PC-9 (cell line): Measurements from ENCODE around the gene MLEC. TPM values are rescaled to one million over a fixed set of nuclear protein-coding genes. Genes with fewer than 3 reads are reported as not detected.

ENCODE experiments used
- BruUV-seq: library from RNA; stranded (reverse); fragments of 400-500 nt; replicated peaks from 2 replicates; lab custom pipeline; 2021; lab: Mats Ljungman, UMichigan
- CTCF ChIA-PET: fragments of 300-600 bp; sonication (Branson Sonifier 250); formaldehyde crosslinking; loops from one replicate; lab custom pipeline; 2022; ENCODE audit warnings: antibody characterized with exemption; lab: Charles Lee
- POLR2A ChIA-PET: fragments of 300-600 bp; sonication (Branson Sonifier 250); formaldehyde crosslinking; loops from one replicate; lab custom pipeline; 2022; ENCODE audit warnings: antibody characterized with exemption; ENCODE audit not compliant: unreplicated experiment; lab: Charles Lee
- DNase-seq, 2 experiments: peaks; one replicate each; pipeline versions ENCODE4 v3.0.0 to v3.0.0-alpha.2; 2015 to 2022; ENCODE audit warnings: mixed read lengths in 1 of 2
- H2AFZ ChIP-seq: fragments of 200-600 bp; sonication (generic); 2 replicates; pipeline ENCODE4 v1.8.1; 2017; ENCODE audit warnings: antibody characterized with exemption
- H3F3A ChIP-seq: fragments of 200-600 bp; sonication (generic); 2 replicates; pipeline ENCODE4 v1.8.1; 2017; ENCODE audit warnings: antibody characterized with exemption, mild to moderate bottlenecking, low read depth; ENCODE audit not compliant: insufficient read depth
- H3K27ac ChIP-seq: fragments of 200-600 bp; sonication (generic); 2 replicates; pipeline ENCODE4 v1.6.1; 2016; ENCODE audit warnings: mixed run types
- H3K27me3 ChIP-seq: fragments of 200-600 bp; sonication (generic); 2 replicates; pipeline ENCODE4 v1.6.1; 2016; ENCODE audit warnings: low read depth, mixed run types; ENCODE audit not compliant: insufficient read depth
- H3K36me3 ChIP-seq: fragments of 200-600 bp; sonication (generic); 2 replicates; pipeline ENCODE4 v1.6.1; 2016; ENCODE audit warnings: low read depth, mixed run types
- H3K4me1 ChIP-seq: fragments of 200-600 bp; sonication (generic); replicated peaks from 2 replicates; pipeline ENCODE4 v1.6.1; 2016; ENCODE audit warnings: mixed run types; ENCODE audit not compliant: insufficient read depth
- H3K4me2 ChIP-seq: fragments of 200-600 bp; sonication (generic); 2 replicates; pipeline ENCODE4 v1.6.1; 2017; ENCODE audit warnings: mixed run types
- H3K4me3 ChIP-seq: fragments of 200-600 bp; sonication (generic); 2 replicates; pipeline ENCODE4 v1.6.1; 2016; ENCODE audit warnings: mixed run types
- H3K79me2 ChIP-seq: fragments of 200-600 bp; sonication (generic); 2 replicates; pipeline ENCODE4 v1.6.1; 2017; ENCODE audit warnings: low read depth, mixed run types
- H3K9me2 ChIP-seq: fragments of 200-600 bp; sonication (generic); 2 replicates; pipeline ENCODE4 v1.8.1; 2017; ENCODE audit warnings: mild to moderate bottlenecking; ENCODE audit not compliant: insufficient read depth
- H3K9me3 ChIP-seq: fragments of 200-600 bp; sonication (generic); 2 replicates; pipeline ENCODE4 v1.8.1; 2016; ENCODE audit warnings: low read depth; ENCODE audit not compliant: insufficient read depth
- H4K20me1 ChIP-seq: fragments of 200-600 bp; sonication (generic); 2 replicates; pipeline ENCODE4 v1.8.1; 2017; ENCODE audit not compliant: insufficient read depth
- EZH2 ChIP-seq: fragments of 200-600 bp; sonication (generic); IDR thresholded peaks from 2 replicates; pipeline ENCODE4 v1.8.0; 2017; ENCODE audit warnings: antibody characterized with exemption, low read depth
- intact Hi-C: fragments of 100-400 bp; cut with micrococcal nuclease; formaldehyde crosslinking; loops from one replicate; pipeline ENCODE4 v1.10.0; 2022; ENCODE audit not compliant: unreplicated experiment
- total RNA-seq: library from RNA; stranded (reverse); gene quantifications from 2 replicates; pipeline ENCODE4 v1.2.3, GENCODE V29; 2021
- TF ChIP-seq, protein P1 (sequence below): fragments of 200-600 bp; sonication (generic); conservative IDR thresholded peaks from 2 replicates; pipeline ENCODE4 v1.6.1; 2017; ENCODE audit warnings: mixed run types, antibody characterized with exemption, mild to moderate bottlenecking, moderate library complexity

Gene MLEC
- total RNA-seq, 1 experiment from 2014 or later: 131 TPM

DNA sequence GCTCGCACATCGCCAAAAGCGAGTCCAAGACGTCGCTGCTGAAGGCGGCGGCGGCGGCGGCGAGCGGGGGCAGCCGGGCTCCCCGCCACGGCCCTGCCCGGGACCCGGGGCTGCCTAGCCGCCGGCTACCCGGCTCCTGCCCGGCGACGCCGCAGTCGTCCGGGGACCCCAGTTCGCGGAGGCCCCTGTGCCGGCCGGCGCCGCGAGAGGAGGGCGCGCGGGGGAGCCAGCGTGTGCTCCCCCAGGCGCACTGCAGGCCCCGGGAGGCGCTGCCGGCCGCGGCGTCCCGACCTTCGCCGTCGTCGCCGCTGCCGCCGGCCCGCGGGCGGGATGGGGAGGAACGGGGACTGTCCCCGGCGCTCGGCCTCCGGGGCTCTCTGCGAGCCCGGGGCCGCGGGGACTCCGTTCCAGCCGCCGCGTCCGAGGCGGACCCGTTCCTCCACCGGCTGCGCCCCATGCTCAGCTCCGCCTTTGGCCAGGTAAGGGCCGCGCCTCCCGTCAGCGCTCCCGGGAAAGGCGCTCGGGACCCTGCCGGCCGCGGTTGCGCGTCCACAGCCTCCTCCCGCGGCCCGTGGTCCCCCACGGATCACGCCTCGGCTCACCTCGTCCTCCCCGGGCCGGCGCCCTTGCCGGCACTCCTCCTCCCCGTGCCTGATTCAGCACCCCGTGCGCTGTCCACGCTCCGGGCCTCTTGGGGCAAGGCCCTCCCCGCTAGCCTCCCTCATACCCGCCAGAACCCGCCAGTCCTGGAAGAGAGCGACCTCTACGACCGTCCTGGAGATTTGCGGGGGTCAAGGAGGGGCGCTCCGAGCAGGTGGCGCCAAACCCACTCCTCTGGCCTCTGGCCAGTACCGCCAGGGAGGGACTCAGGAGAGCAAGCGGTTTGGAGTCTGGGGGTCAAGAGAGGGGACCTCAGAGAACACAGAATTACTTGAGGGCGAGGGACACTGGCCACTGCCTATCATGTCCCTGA, 45.8 kb upstream of the MLEC start:
- no peak for TF ChIP-seq EZH2
- TF ChIP-seq, protein P1, sequence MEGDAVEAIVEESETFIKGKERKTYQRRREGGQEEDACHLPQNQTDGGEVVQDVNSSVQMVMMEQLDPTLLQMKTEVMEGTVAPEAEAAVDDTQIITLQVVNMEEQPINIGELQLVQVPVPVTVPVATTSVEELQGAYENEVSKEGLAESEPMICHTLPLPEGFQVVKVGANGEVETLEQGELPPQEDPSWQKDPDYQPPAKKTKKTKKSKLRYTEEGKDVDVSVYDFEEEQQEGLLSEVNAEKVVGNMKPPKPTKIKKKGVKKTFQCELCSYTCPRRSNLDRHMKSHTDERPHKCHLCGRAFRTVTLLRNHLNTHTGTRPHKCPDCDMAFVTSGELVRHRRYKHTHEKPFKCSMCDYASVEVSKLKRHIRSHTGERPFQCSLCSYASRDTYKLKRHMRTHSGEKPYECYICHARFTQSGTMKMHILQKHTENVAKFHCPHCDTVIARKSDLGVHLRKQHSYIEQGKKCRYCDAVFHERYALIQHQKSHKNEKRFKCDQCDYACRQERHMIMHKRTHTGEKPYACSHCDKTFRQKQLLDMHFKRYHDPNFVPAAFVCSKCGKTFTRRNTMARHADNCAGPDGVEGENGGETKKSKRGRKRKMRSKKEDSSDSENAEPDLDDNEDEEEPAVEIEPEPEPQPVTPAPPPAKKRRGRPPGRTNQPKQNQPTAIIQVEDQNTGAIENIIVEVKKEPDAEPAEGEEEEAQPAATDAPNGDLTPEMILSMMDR: no peak
- no peaks in the 10 kb centered on the region for H3K9me3 ChIP-seq
- POLR2A ChIA-PET: no interaction called here
- peak overlapping the region; percentile 85 for H3K4me2 ChIP-seq
- BruUV-seq: no TSS peak
- H3K27me3 ChIP-seq: peaks cover 27% of the 10 kb centered on the region
- no peak overlapping the region for H3K27ac ChIP-seq
- H3F3A ChIP-seq: 0 out of 2 replicates have a peak, but pooled peaks cover 4% of the 10 kb centered on the region
- no peak overlapping the region for H2AFZ ChIP-seq
- H3K4me1 ChIP-seq: peaks cover 5% of the 10 kb centered on the region
- H3K4me3 ChIP-seq: peak overlapping the region; percentile 54; the same call in 1 of the 2 replicates
- peak; percentile 44 to 57 for DNase-seq
- H4K20me1 ChIP-seq: no peaks in the 10 kb centered on the region; the same call in 1 of the 2 replicates
- CTCF ChIA-PET: interaction anchor here (0.6 kb wide), 1 partner anchor 28 kb away, joined by 3 read pairs; no protein-coding TSS in a partner anchor
- intact Hi-C loops: loop anchor here (10.0 kb wide), 1 partner anchor 286 kb away; no protein-coding TSS in a partner anchor
- H3K36me3 ChIP-seq: no peaks in the 10 kb centered on the region
- H3K9me2 ChIP-seq: no peaks in the 10 kb centered on the region
- no peaks in the 10 kb centered on the region for H3K79me2 ChIP-seq

DNA sequence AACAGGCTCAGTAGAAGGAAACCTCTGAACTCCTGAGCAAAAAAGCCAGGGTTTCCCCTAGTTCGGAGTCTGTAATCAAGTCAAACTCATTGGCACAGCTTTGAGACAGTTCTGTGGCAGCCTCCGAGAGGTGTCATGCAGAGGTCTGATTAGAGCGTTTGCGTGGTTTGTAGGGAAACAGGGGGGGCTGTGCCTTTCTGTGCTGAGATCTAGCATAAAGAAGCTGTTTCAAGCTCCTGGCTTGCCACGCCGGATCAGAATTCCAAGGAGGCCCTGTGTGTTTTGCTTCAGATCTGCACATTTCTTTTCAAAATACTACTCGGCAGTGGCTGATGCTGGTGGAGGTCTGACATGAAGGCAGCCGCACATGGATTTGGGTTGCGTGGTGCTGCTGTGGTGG, 44.8 kb upstream of the MLEC start:
- POLR2A ChIA-PET: no interaction called here
- intact Hi-C loops: loop anchor here (10.0 kb wide), 1 partner anchor 287 kb away; no protein-coding TSS in a partner anchor
- no TSS peak for BruUV-seq
- no peak for DNase-seq
- Histone ChIP-seq H3K79me2 (no peaks in the 10 kb centered on the region), H3K4me3 (no peak overlapping the region), H2AFZ (no peak overlapping the region), H3K36me3 (no peaks in the 10 kb centered on the region), H3K9me3 (no peaks in the 10 kb centered on the region), H3K9me2 (no peaks in the 10 kb centered on the region), H3K27ac (no peak overlapping the region), H3F3A (0 out of 2 replicates have a peak, but pooled peaks cover 4% of the 10 kb centered on the region), H3K4me2 (no peak overlapping the region), H3K27me3 (peaks cover 27% of the 10 kb centered on the region), H4K20me1 (no peaks in the 10 kb centered on the region; the same call in 1 of the 2 replicates), H3K4me1 (peaks cover 5% of the 10 kb centered on the region)
- TF ChIP-seq EZH2: no peak
- TF ChIP-seq, protein P1: no peak
- CTCF ChIA-PET: no interaction called here

DNA sequence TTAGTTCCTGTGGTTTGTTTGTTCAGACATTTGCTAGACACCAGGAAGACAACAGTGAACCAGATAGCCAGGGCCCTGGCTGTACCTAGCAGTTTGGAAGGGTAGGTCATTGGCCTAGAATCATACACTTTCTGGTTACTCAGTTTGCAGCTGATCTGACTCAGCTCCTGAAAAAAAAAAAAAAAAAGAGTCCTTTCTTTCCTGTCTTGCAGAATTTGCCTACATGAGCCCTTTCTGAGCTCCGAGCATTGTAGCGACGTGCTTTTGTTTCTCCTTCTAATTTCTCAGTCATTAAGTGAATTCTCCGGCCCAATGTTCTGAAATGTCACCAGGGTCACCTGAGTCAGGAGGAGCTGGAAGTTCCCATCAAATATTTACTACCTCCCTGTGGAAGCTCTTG, 44.1 kb upstream of the MLEC start:
- ChIA-PET POLR2A (no interaction called here), CTCF (no interaction called here)
- intact Hi-C loops: loop anchor here (10.0 kb wide), 1 partner anchor 288 kb away; no protein-coding TSS in a partner anchor
- H3K27ac ChIP-seq: no peak overlapping the region
- peaks cover 27% of the 10 kb centered on the region for H3K27me3 ChIP-seq
- BruUV-seq: no TSS peak
- H3F3A ChIP-seq: 0 out of 2 replicates have a peak, but pooled peaks cover 4% of the 10 kb centered on the region
- no peak overlapping the region for H2AFZ ChIP-seq
- H3K36me3 ChIP-seq: no peaks in the 10 kb centered on the region
- no peak overlapping the region for H3K4me3 ChIP-seq
- no peaks in the 10 kb centered on the region for H3K79me2 ChIP-seq
- H3K9me2 ChIP-seq: no peaks in the 10 kb centered on the region
- peaks cover 5% of the 10 kb centered on the region for H3K4me1 ChIP-seq
- no peaks in the 10 kb centered on the region for H3K9me3 ChIP-seq
- H3K4me2 ChIP-seq: no peak overlapping the region
- TF ChIP-seq, protein P1: no peak
- TF ChIP-seq EZH2: no peak
- H4K20me1 ChIP-seq: no peaks in the 10 kb centered on the region; the same call in 1 of the 2 replicates
- DNase-seq: no peak
